ENCODE data around the gene TNIK. TPM values are rescaled to one million over a fixed set of nuclear protein-coding genes. Genes with fewer than 3 reads are reported as not detected.

TNIK gene
- total RNA-seq, 1 experiment from 2014 or later = 7.0 TPM

GRCh38 chr3:171346019-171346418 lies 114.2 kb downstream of the TNIK start:
- Histone ChIP-seq H3K4me2 (ENCODE audit: low read length) (no peak overlapping the region), H2AFZ (ENCODE audit: low read length) (no peak overlapping the region), H3K79me2 (ENCODE audit: low read length) (no peaks in the 10 kb centered on the region), H3K27ac (ENCODE audit: low read length) (no peak overlapping the region), H3K36me3 (ENCODE audit: low read depth, low read length) (no peaks in the 10 kb centered on the region), H3K4me1 (ENCODE audit: insufficient read depth, low read length) (peaks cover 28% of the 10 kb centered on the region), H3K9ac (ENCODE audit: low read length) (no peak overlapping the region), H3F3A (ENCODE audit: low read length, unreplicated experiment) (no peaks in the 10 kb centered on the region), H3K9me3 (ENCODE audit: low read length) (no peaks in the 10 kb centered on the region), H3K9me2 (replicated peaks; ENCODE audit: low read length) (no peaks in the 10 kb centered on the region), H4K20me1 (ENCODE audit: low read length) (no peaks in the 10 kb centered on the region), H3K4me3 (ENCODE audit: low read length) (no peak overlapping the region), H3K27me3 (ENCODE audit: low read length) (no peaks in the 10 kb centered on the region)
- no TSS peak for BruUV-seq (replicated peaks)
- TF ChIP-seq, protein P1, sequence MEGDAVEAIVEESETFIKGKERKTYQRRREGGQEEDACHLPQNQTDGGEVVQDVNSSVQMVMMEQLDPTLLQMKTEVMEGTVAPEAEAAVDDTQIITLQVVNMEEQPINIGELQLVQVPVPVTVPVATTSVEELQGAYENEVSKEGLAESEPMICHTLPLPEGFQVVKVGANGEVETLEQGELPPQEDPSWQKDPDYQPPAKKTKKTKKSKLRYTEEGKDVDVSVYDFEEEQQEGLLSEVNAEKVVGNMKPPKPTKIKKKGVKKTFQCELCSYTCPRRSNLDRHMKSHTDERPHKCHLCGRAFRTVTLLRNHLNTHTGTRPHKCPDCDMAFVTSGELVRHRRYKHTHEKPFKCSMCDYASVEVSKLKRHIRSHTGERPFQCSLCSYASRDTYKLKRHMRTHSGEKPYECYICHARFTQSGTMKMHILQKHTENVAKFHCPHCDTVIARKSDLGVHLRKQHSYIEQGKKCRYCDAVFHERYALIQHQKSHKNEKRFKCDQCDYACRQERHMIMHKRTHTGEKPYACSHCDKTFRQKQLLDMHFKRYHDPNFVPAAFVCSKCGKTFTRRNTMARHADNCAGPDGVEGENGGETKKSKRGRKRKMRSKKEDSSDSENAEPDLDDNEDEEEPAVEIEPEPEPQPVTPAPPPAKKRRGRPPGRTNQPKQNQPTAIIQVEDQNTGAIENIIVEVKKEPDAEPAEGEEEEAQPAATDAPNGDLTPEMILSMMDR (conservative IDR thresholded peaks at IDR 0.05; ENCODE audit: low read depth, low read length) = no peak
- TF ChIP-seq EZH2phosphoT487 (IDR thresholded peaks at IDR 0.05; ENCODE audit: borderline replicate concordance, low read length) (no peak), EZH2 (IDR thresholded peaks at IDR 0.05; ENCODE audit: low read length, unreplicated experiment) (no peak)
- CTCF ChIA-PET = no interaction called here
- POLR2A ChIA-PET (ENCODE audit: unreplicated experiment) = no interaction called here
- intact Hi-C loops (cut with micrococcal nuclease) = no loop called here
- no peak for DNase-seq
- ATAC-seq = no peak

GRCh38 chr3:171345107-171345843 lies 114.9 kb downstream of the TNIK start:
- Histone ChIP-seq H3K9me2 (replicated peaks; ENCODE audit: low read length) (no peaks in the 10 kb centered on the region), H3K4me3 (ENCODE audit: low read length) (no peak overlapping the region), H3K27me3 (ENCODE audit: low read length) (no peaks in the 10 kb centered on the region), H3K9ac (ENCODE audit: low read length) (no peak overlapping the region), H3K27ac (ENCODE audit: low read length) (no peak overlapping the region), H3K4me2 (ENCODE audit: low read length) (no peak overlapping the region), H2AFZ (ENCODE audit: low read length) (no peak overlapping the region), H3K36me3 (ENCODE audit: low read depth, low read length) (no peaks in the 10 kb centered on the region), H3F3A (ENCODE audit: low read length, unreplicated experiment) (no peaks in the 10 kb centered on the region), H3K9me3 (ENCODE audit: low read length) (no peaks in the 10 kb centered on the region), H4K20me1 (ENCODE audit: low read length) (no peaks in the 10 kb centered on the region), H3K4me1 (ENCODE audit: insufficient read depth, low read length) (peaks cover 22% of the 10 kb centered on the region), H3K79me2 (ENCODE audit: low read length) (no peaks in the 10 kb centered on the region)
- no peak for ATAC-seq
- POLR2A ChIA-PET (ENCODE audit: unreplicated experiment) = no interaction called here
- CTCF ChIA-PET = no interaction called here
- intact Hi-C loops (cut with micrococcal nuclease) = no loop called here
- no peak for DNase-seq
- TF ChIP-seq EZH2 (IDR thresholded peaks at IDR 0.05; ENCODE audit: low read length, unreplicated experiment) = no peak
- TF ChIP-seq EZH2phosphoT487 (IDR thresholded peaks at IDR 0.05; ENCODE audit: borderline replicate concordance, low read length) = no peak
- TF ChIP-seq, protein P1 (conservative IDR thresholded peaks at IDR 0.05; ENCODE audit: low read depth, low read length) = no peak
- BruUV-seq (replicated peaks) = no TSS peak

DNA sequence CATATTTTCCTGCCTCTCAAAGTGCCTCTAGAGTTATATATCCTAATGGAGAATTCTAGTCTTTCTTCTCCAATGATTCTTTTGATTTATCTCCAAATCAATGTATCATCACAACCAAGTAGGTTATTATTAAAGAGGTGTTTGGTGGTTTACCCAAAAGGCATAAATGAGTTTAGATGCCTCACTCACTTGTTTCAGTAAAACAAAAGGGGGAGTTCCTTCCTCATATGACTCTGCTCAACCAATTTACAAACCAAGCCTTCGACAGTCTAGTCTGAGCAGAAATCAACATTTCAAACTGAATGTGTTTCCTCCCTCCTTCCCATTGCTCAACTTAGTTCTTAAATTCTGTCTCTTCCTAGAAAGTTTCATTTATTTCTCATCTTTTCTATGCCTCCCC lies 116.5 kb downstream of the TNIK start:
- no peak overlapping the region for H2AFZ ChIP-seq (ENCODE audit: low read length)
- no peak for TF ChIP-seq EZH2 (IDR thresholded peaks at IDR 0.05; ENCODE audit: low read length, unreplicated experiment)
- no peak for TF ChIP-seq EZH2phosphoT487 (IDR thresholded peaks at IDR 0.05; ENCODE audit: borderline replicate concordance, low read length)
- TF ChIP-seq, protein P1 (conservative IDR thresholded peaks at IDR 0.05; ENCODE audit: low read depth, low read length) = no peak
- no TSS peak for BruUV-seq (replicated peaks)
- H3K79me2 ChIP-seq (ENCODE audit: low read length) = no peaks in the 10 kb centered on the region
- DNase-seq = no peak
- no peaks in the 10 kb centered on the region for H3K9me3 ChIP-seq (ENCODE audit: low read length)
- no peak overlapping the region for H3K4me2 ChIP-seq (ENCODE audit: low read length)
- POLR2A ChIA-PET (ENCODE audit: unreplicated experiment) = no interaction called here
- H3K9ac ChIP-seq (ENCODE audit: low read length) = no peak overlapping the region
- ATAC-seq = no peak
- H3K27ac ChIP-seq (ENCODE audit: low read length) = no peak overlapping the region
- no peak overlapping the region for H3K4me3 ChIP-seq (ENCODE audit: low read length)
- H3F3A ChIP-seq (ENCODE audit: low read length, unreplicated experiment) = no peaks in the 10 kb centered on the region
- intact Hi-C loops (cut with micrococcal nuclease) = no loop called here
- H3K27me3 ChIP-seq (ENCODE audit: low read length) = no peaks in the 10 kb centered on the region
- no peaks in the 10 kb centered on the region for H3K36me3 ChIP-seq (ENCODE audit: low read depth, low read length)
- peaks cover 11% of the 10 kb centered on the region for H3K4me1 ChIP-seq (ENCODE audit: insufficient read depth, low read length)
- CTCF ChIA-PET = no interaction called here
- H3K9me2 ChIP-seq (replicated peaks; ENCODE audit: low read length) = no peaks in the 10 kb centered on the region
- H4K20me1 ChIP-seq (ENCODE audit: low read length) = no peaks in the 10 kb centered on the region
